Osteocyte (in vitro differentiated cells): ENCODE results near the gene WNT2. TPM values are rescaled to one million over a fixed set of nuclear protein-coding genes. Genes with fewer than 3 reads are reported as not detected.
A peak's percentile ranks its signal among the peaks of the same experiment; 100 is the strongest.

ENCODE experiments used
- DNase-seq: peaks from one replicate; pipeline ENCODE4 v3.0.0; 2021; ENCODE audit warnings: mixed read lengths; ENCODE audit not compliant: unreplicated experiment; ENCODE audit errors: extremely low spot score
- H3K27ac Mint-ChIP-seq: one replicate; pipeline ENCODE4 v1.8.0; 2021; ENCODE audit warnings: mild to moderate bottlenecking, mixed read lengths; ENCODE audit not compliant: unreplicated experiment
- H3K27me3 Mint-ChIP-seq: one replicate; pipeline ENCODE4 v1.8.0; 2021; ENCODE audit warnings: mixed read lengths; ENCODE audit not compliant: unreplicated experiment
- H3K36me3 Mint-ChIP-seq: one replicate; pipeline ENCODE4 v1.8.0; 2021; ENCODE audit warnings: mixed read lengths; ENCODE audit not compliant: unreplicated experiment
- H3K4me1 Mint-ChIP-seq: one replicate; pipeline ENCODE4 v1.8.0; 2021; ENCODE audit warnings: mixed read lengths; ENCODE audit not compliant: unreplicated experiment
- H3K4me3 Mint-ChIP-seq: one replicate; pipeline ENCODE4 v1.8.0; 2021; ENCODE audit warnings: mild to moderate bottlenecking, moderate library complexity, mixed read lengths; ENCODE audit not compliant: unreplicated experiment
- H3K9me3 Mint-ChIP-seq: one replicate; pipeline ENCODE4 v1.8.0; 2021; ENCODE audit warnings: mixed read lengths; ENCODE audit not compliant: unreplicated experiment
- CTCF ChIP-seq: fragments of 200-600 bp; sonication (generic); IDR thresholded peaks from 2 replicates; pipeline ENCODE4 v1.5.0; 2021; ENCODE audit warnings: antibody characterized with exemption, mild to moderate bottlenecking, moderate library complexity
- total RNA-seq: library from RNA; stranded (reverse); gene quantifications from 2 replicates; pipeline ENCODE4 v1.2.1, GENCODE V29; 2021

Gene WNT2
- total RNA-seq, 1 donor from 2014 or later, result 9.5 TPM

- DNase-seq, result no peak
- no peak for TF ChIP-seq CTCF
- H3K27ac Mint-ChIP-seq, result no peak overlapping the region
- peaks cover 35% of the 10 kb centered on the region for H3K4me1 Mint-ChIP-seq
- no peak overlapping the region for H3K4me3 Mint-ChIP-seq
- H3K27me3 Mint-ChIP-seq, result no peaks in the 10 kb centered on the region
- peaks cover 11% of the 10 kb centered on the region for H3K36me3 Mint-ChIP-seq
- peaks cover 15% of the 10 kb centered on the region for H3K9me3 Mint-ChIP-seq
Observed at GRCh38 chr7:117264716-117265115, 58.1 kb downstream of the WNT2 start.

DNA sequence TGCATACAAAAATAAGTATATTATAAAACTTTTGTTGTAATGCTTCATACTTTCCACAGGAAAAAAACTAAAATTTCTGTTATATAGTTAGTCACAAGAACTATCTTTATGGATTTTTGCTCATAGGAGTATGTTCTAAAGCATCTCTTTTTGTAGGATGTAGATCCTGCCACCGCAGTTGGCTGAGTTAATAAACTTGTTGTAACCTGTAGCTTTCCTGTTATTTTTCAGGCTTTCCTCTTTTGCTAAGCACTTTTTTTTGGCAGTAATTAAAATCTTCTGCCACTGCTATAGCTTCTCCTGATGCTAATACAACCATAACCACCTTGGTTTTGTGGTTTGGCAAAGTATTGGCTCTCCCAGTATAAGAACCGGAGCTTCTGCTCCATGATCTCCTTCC lies 60.3 kb downstream of the WNT2 start:
- no peak for TF ChIP-seq CTCF
- no peak for DNase-seq
- peaks cover 11% of the 10 kb centered on the region for H3K36me3 Mint-ChIP-seq
- peaks cover 15% of the 10 kb centered on the region for H3K9me3 Mint-ChIP-seq
- H3K27me3 Mint-ChIP-seq, result no peaks in the 10 kb centered on the region
- peaks cover 30% of the 10 kb centered on the region for H3K4me1 Mint-ChIP-seq
- no peak overlapping the region for H3K27ac Mint-ChIP-seq
- no peak overlapping the region for H3K4me3 Mint-ChIP-seq

DNA sequence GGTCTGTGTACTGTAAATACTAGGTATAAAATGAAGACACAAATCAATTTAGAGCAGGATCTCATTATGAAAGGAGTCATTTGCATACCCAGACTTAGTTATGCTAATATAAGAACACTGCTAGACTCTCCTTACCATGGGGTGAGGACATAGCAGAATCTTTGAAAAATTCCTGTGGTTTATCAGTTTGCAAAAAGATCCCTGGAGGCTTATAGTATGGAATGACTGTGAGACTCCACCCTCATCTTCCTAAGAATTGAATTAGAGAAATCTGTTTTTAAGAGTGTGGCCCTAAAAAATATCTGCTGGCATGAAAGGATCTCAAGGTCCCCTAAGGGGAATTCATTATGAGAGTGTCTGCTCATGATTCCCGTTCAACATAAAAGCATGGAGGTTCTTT lies 63.2 kb downstream of the WNT2 start:
- no peak for TF ChIP-seq CTCF
- peak overlapping the region; percentile 16 for H3K27ac Mint-ChIP-seq
- no peak for DNase-seq

DNA sequence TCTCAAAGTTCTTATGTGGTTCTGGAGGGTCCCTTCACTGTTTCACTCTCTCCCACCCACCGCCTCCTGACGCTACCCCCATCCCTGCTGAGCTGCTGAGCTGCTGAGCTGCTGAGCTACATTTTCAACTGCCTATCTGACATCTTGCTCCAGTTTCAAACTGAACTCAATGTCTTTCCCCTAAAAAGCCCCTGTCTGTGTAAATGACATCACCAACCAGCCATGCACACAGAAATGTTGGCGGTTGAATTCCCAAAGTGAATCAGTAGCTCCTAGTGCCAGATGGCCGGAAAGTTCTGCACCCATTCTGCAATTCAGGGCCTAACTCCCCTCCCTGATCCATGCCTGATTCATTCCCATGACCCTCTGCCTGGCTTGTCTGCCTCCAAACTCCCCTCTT lies 71.2 kb downstream of the WNT2 start:
- Mint-ChIP-seq H3K4me1 (peaks cover 14% of the 10 kb centered on the region), H3K27ac (no peak overlapping the region), H3K4me3 (no peak overlapping the region), H3K27me3 (no peaks in the 10 kb centered on the region), H3K36me3 (no peaks in the 10 kb centered on the region), H3K9me3 (peaks cover 3% of the 10 kb centered on the region)
- TF ChIP-seq CTCF, result no peak
- no peak for DNase-seq

More for the DNA sequence above, 63.2 kb downstream of the WNT2 start:
- Mint-ChIP-seq H3K4me3 (no peak overlapping the region), H3K27me3 (no peaks in the 10 kb centered on the region), H3K9me3 (peaks cover 9% of the 10 kb centered on the region), H3K4me1 (peaks cover 16% of the 10 kb centered on the region), H3K36me3 (peaks cover 8% of the 10 kb centered on the region)

GRCh38 chr7:117250801-117251200 lies 72.1 kb downstream of the WNT2 start:
- no peaks in the 10 kb centered on the region for H3K36me3 Mint-ChIP-seq
- H3K27ac Mint-ChIP-seq, result no peak overlapping the region
- TF ChIP-seq CTCF, result no peak
- DNase-seq, result no peak
- peaks cover 14% of the 10 kb centered on the region for H3K4me1 Mint-ChIP-seq
- H3K27me3 Mint-ChIP-seq, result no peaks in the 10 kb centered on the region
- no peak overlapping the region for H3K4me3 Mint-ChIP-seq
- peaks cover 8% of the 10 kb centered on the region for H3K9me3 Mint-ChIP-seq
